Trophoblast cell (in vitro differentiated cells and primary cell): ENCODE data around the gene ANK2.

Experiments
- DNase-seq, 2 donors: peaks; one replicate each; pipeline ENCODE4 v3.0.0-alpha.2; 2016
- H2AFZ ChIP-seq: 2 replicates; pipeline ENCODE4 v1.6.1; 2013; ENCODE audit warnings: low read length, moderate library complexity, mild to moderate bottlenecking; ENCODE audit not compliant: insufficient read depth, poor library complexity
- H2AK5ac ChIP-seq: 2 replicates; pipeline ENCODE4 v1.6.1; 2013; ENCODE audit warnings: mild to moderate bottlenecking, low read length
- H2BK120ac ChIP-seq: 2 replicates; pipeline ENCODE4 v1.6.1; 2013; ENCODE audit warnings: low read length, mild to moderate bottlenecking, moderate library complexity; ENCODE audit not compliant: insufficient read depth, poor library complexity
- H2BK12ac ChIP-seq: 2 replicates; pipeline ENCODE4 v1.6.1; 2013; ENCODE audit warnings: mild to moderate bottlenecking, low read length, moderate library complexity
- H2BK5ac ChIP-seq: 2 replicates; pipeline ENCODE4 v1.6.1; 2013; ENCODE audit warnings: low read length, low read depth, moderate library complexity, mild to moderate bottlenecking; ENCODE audit not compliant: poor library complexity
- H3K14ac ChIP-seq: 2 replicates; pipeline ENCODE4 v1.6.1; 2013; ENCODE audit warnings: mild to moderate bottlenecking, low read length
- H3K18ac ChIP-seq: 2 replicates; pipeline ENCODE4 v1.6.1; 2013; ENCODE audit warnings: mild to moderate bottlenecking, low read length
- H3K23ac ChIP-seq: 2 replicates; pipeline ENCODE4 v1.6.1; 2013; ENCODE audit warnings: low read length
- H3K27ac ChIP-seq: 2 replicates; pipeline ENCODE4 v1.5.1; 2013; ENCODE audit warnings: low read depth, mild to moderate bottlenecking, inconsistent platforms, low read length, moderate library complexity
- H3K27me3 ChIP-seq: 2 replicates; pipeline ENCODE4 v1.6.1; 2013; ENCODE audit warnings: inconsistent platforms, mild to moderate bottlenecking, low read length, moderate library complexity; ENCODE audit not compliant: insufficient read depth
- H3K36me3 ChIP-seq, 2 experiments: 1 replicate in 1 of 2; 2 replicates in 1 of 2; pipeline ENCODE4 v1.6.1; 2013; ENCODE audit warnings: low read length in 2 of 2, mild to moderate bottlenecking in 2 of 2, moderate library complexity in 1 of 2; ENCODE audit not compliant: insufficient read depth in 2 of 2, control insufficient read depth in 1 of 2
- H3K4ac ChIP-seq: 2 replicates; pipeline ENCODE4 v1.6.1; 2013; ENCODE audit warnings: low read depth, mild to moderate bottlenecking, low read length, moderate library complexity
- H3K4me1 ChIP-seq, 2 experiments: 1 replicate in 1 of 2; 2 replicates in 1 of 2; pipeline ENCODE4 v1.6.1; 2013; ENCODE audit warnings: low read length in 2 of 2, mild to moderate bottlenecking in 2 of 2, moderate library complexity in 1 of 2; ENCODE audit not compliant: insufficient read depth in 2 of 2, control insufficient read depth in 1 of 2
- H3K4me2 ChIP-seq: 2 replicates; pipeline ENCODE4 v1.6.1; 2013; ENCODE audit warnings: inconsistent platforms, mild to moderate bottlenecking, low read length, moderate library complexity
- H3K4me3 ChIP-seq: 2 replicates; pipeline ENCODE4 v1.5.1; 2013; ENCODE audit warnings: mild to moderate bottlenecking, low read depth, low read length, inconsistent platforms
- H3K79me1 ChIP-seq: one replicate; pipeline ENCODE4 v1.6.1; 2013; ENCODE audit warnings: low read length
- H3K79me2 ChIP-seq: 2 replicates; pipeline ENCODE4 v1.6.1; 2013; ENCODE audit warnings: low read length, mild to moderate bottlenecking; ENCODE audit not compliant: control insufficient read depth, insufficient read depth, poor library complexity
- H3K9ac ChIP-seq: 2 replicates; pipeline ENCODE4 v1.6.1; 2013; ENCODE audit warnings: mild to moderate bottlenecking, low read length
- H3K9me3 ChIP-seq: 2 replicates; pipeline ENCODE4 v1.6.1; 2013; ENCODE audit warnings: low read depth, mild to moderate bottlenecking, control low read depth, inconsistent platforms, low read length; ENCODE audit not compliant: insufficient read depth
- H4K12ac ChIP-seq: 2 replicates; pipeline ENCODE4 v1.6.1; 2013; ENCODE audit warnings: low read depth, mild to moderate bottlenecking, low read length, moderate library complexity
- H4K8ac ChIP-seq: 2 replicates; pipeline ENCODE4 v1.6.1; 2013; ENCODE audit warnings: low read depth, mild to moderate bottlenecking, low read length, moderate library complexity
- H4K91ac ChIP-seq: one replicate; pipeline ENCODE4 v1.6.1; 2013; ENCODE audit warnings: low read depth, mild to moderate bottlenecking, low read length, moderate library complexity
- WGBS: extraction: QIAGEN DNeasy Blood & Tissue Kit; methylation state at CpG from one replicate; pipeline ENCODE4 v1.1.7; 2013; ENCODE audit warnings: missing lambda C conversion rate; ENCODE audit not compliant: insufficient read length, insufficient coverage; ENCODE audit errors: extremely low coverage; 5-methylcytosine and 5-hydroxymethylcytosine counted together

The ANK2 gene

GRCh38 chr4:113053883-113054282 lies 4.4 kb downstream of the ANK2 start:
- Histone ChIP-seq H4K12ac (no peak overlapping the region), H3K4me1 (no peaks in the 10 kb centered on the region), H3K36me3 (no peaks in the 10 kb centered on the region), H3K9ac (no peak overlapping the region), H3K4ac (no peak overlapping the region), H3K18ac (no peak overlapping the region), H3K4me3 (no peak overlapping the region), H3K14ac (no peak overlapping the region), H2BK5ac (no peak overlapping the region), H3K79me1 (no peaks in the 10 kb centered on the region), H2AFZ (no peak overlapping the region), H3K9me3 (no peaks in the 10 kb centered on the region), H4K8ac (no peak overlapping the region), H2BK120ac (no peak overlapping the region), H3K27me3 (no peaks in the 10 kb centered on the region), H3K23ac (no peak overlapping the region), H2BK12ac (no peak overlapping the region), H2AK5ac (no peak overlapping the region), H3K27ac (no peak overlapping the region), H3K79me2 (no peaks in the 10 kb centered on the region), H4K91ac (no peak overlapping the region), H3K4me2 (no peak overlapping the region)
- DNase-seq: no peak

GRCh38 chr4:113056318-113056717 lies 6.9 kb downstream of the ANK2 start:
- Histone ChIP-seq H3K4me2 (no peak overlapping the region), H3K14ac (no peak overlapping the region), H3K27me3 (no peaks in the 10 kb centered on the region), H3K4me1 (no peaks in the 10 kb centered on the region), H3K27ac (no peak overlapping the region), H3K4me3 (no peak overlapping the region), H4K91ac (no peak overlapping the region), H3K4ac (no peak overlapping the region), H2AFZ (no peak overlapping the region), H4K12ac (no peak overlapping the region), H3K36me3 (no peaks in the 10 kb centered on the region), H3K79me2 (no peaks in the 10 kb centered on the region), H3K9ac (no peak overlapping the region), H2AK5ac (no peak overlapping the region), H3K79me1 (no peaks in the 10 kb centered on the region), H3K18ac (no peak overlapping the region), H3K23ac (no peak overlapping the region), H2BK12ac (no peak overlapping the region), H2BK5ac (no peak overlapping the region), H3K9me3 (no peaks in the 10 kb centered on the region), H4K8ac (no peak overlapping the region), H2BK120ac (no peak overlapping the region)
- no peak for DNase-seq
- WGBS: no CpG with 5 or more reads among the region's 2 CpGs

GRCh38 chr4:113057891-113058290 lies 8.4 kb downstream of the ANK2 start:
- H3K9me3 ChIP-seq: no peaks in the 10 kb centered on the region
- no peaks in the 10 kb centered on the region for H3K79me1 ChIP-seq
- H3K36me3 ChIP-seq: no peaks in the 10 kb centered on the region
- no peak overlapping the region for H2BK120ac ChIP-seq
- no peak overlapping the region for H2AFZ ChIP-seq
- H3K4me2 ChIP-seq: no peak overlapping the region
- H4K91ac ChIP-seq: no peak overlapping the region
- no CpG with 5 or more reads among the region's 1 CpG for WGBS
- H2AK5ac ChIP-seq: no peak overlapping the region
- no peaks in the 10 kb centered on the region for H3K27me3 ChIP-seq
- no peak overlapping the region for H3K4me3 ChIP-seq
- H4K8ac ChIP-seq: no peak overlapping the region
- DNase-seq: no peak
- H2BK5ac ChIP-seq: no peak overlapping the region
- H3K23ac ChIP-seq: no peak overlapping the region
- H3K4me1 ChIP-seq: no peaks in the 10 kb centered on the region
- H3K14ac ChIP-seq: no peak overlapping the region
- H2BK12ac ChIP-seq: no peak overlapping the region
- no peak overlapping the region for H4K12ac ChIP-seq
- H3K4ac ChIP-seq: no peak overlapping the region
- no peaks in the 10 kb centered on the region for H3K79me2 ChIP-seq
- no peak overlapping the region for H3K27ac ChIP-seq
- H3K9ac ChIP-seq: no peak overlapping the region
- H3K18ac ChIP-seq: no peak overlapping the region

GRCh38 chr4:113059449-113060182 lies 10.2 kb downstream of the ANK2 start:
- Histone ChIP-seq H3K4ac (no peak overlapping the region), H4K91ac (no peak overlapping the region), H2BK120ac (no peak overlapping the region), H3K9ac (no peak overlapping the region), H2BK5ac (no peak overlapping the region), H2AK5ac (no peak overlapping the region), H3K4me1 (no peaks in the 10 kb centered on the region), H3K9me3 (no peaks in the 10 kb centered on the region), H3K4me2 (no peak overlapping the region), H3K27me3 (no peaks in the 10 kb centered on the region), H3K79me1 (no peaks in the 10 kb centered on the region), H3K4me3 (no peak overlapping the region), H2AFZ (no peak overlapping the region), H3K27ac (no peak overlapping the region), H3K14ac (no peak overlapping the region), H3K36me3 (no peaks in the 10 kb centered on the region), H3K23ac (no peak overlapping the region), H2BK12ac (no peak overlapping the region), H4K12ac (no peak overlapping the region), H3K18ac (no peak overlapping the region), H4K8ac (no peak overlapping the region), H3K79me2 (no peaks in the 10 kb centered on the region)
- DNase-seq: no peak
- WGBS: no CpG with 5 or more reads among the region's 3 CpGs
